Measurements from ENCODE around the gene PRAMEF5.
"Not testable (repeated sequence)": the region's sequence is repeated elsewhere in the genome, so short reads cannot be mapped to it uniquely, and the experiment has no call there.

Gene PRAMEF5

GRCh38 chr1:13253898-13254297 is at the start of gene PRAMEF5:
TSS of gene PRAMEF5 (plus strand) at chr1:13254198. CDS start at chr1:13259269, 5,071 bp downstream.
- H3K27ac ChIP-seq: not testable (repeated sequence)

- not testable (repeated sequence) for H3K27ac ChIP-seq
Observed at GRCh38 chr1:13208712-13209111, 45.3 kb upstream of the PRAMEF5 start.

GRCh38 chr1:13216619-13217018 is 37.4 kb upstream of the PRAMEF5 start:
- not testable (repeated sequence) for H3K27ac ChIP-seq

- H3K27ac ChIP-seq: not testable (repeated sequence)
Observed at GRCh38 chr1:13219203-13219602, 34.8 kb upstream of the PRAMEF5 start.

- H3K27ac ChIP-seq: not testable (repeated sequence)
Observed at GRCh38 chr1:13222788-13223187, 31.2 kb upstream of the PRAMEF5 start.

GRCh38 chr1:13224480-13225060 is 29.4 kb upstream of the PRAMEF5 start:
- TF ChIP-seq ZFX (IDR thresholded peaks at IDR 0.05; ENCODE audit: borderline replicate concordance): no peak
- TF ChIP-seq CTCF (IDR thresholded peaks at IDR 0.05): no peak

GRCh38 chr1:13225675-13226204 is 28.3 kb upstream of the PRAMEF5 start, which contains the start of gene PRAMEF18:
TSS of gene PRAMEF18 (minus strand) at chr1:13226154. CDS start at chr1:13226106, 48 bp downstream.
- not testable (repeated sequence) for H3K27ac ChIP-seq

More at GRCh38 chr1:13224480-13225060, 29.4 kb upstream of the PRAMEF5 start:
- no peak overlapping the region for H3K27ac ChIP-seq

GRCh38 chr1:13227271-13228055 is 26.5 kb upstream of the PRAMEF5 start:
- H3K27ac ChIP-seq: not testable (repeated sequence)

- no peak overlapping the region for H3K27ac ChIP-seq
- TF ChIP-seq ZFX (IDR thresholded peaks at IDR 0.05; ENCODE audit: borderline replicate concordance) (no peak), CTCF (IDR thresholded peaks at IDR 0.05) (peak; percentile 77)
Observed at GRCh38 chr1:13228343-13228781, 25.6 kb upstream of the PRAMEF5 start.

GRCh38 chr1:13230096-13230495 is 23.9 kb upstream of the PRAMEF5 start:
- H3K27ac ChIP-seq: not testable (repeated sequence)

- H3K27ac ChIP-seq: not testable (repeated sequence)
Observed at GRCh38 chr1:13230601-13231000, 23.4 kb upstream of the PRAMEF5 start.

GRCh38 chr1:13231061-13231750 is 22.8 kb upstream of the PRAMEF5 start:
- H3K27ac ChIP-seq: not testable (repeated sequence)

GRCh38 chr1:13232056-13232455 is 21.9 kb upstream of the PRAMEF5 start:
- H3K27ac ChIP-seq: not testable (repeated sequence)

- H3K27ac ChIP-seq: not testable (repeated sequence)
Observed at GRCh38 chr1:13234057-13234456, 19.9 kb upstream of the PRAMEF5 start.

- not testable (repeated sequence) for H3K27ac ChIP-seq
Observed at GRCh38 chr1:13237572-13237971, 16.4 kb upstream of the PRAMEF5 start.

- not testable (repeated sequence) for H3K27ac ChIP-seq
Observed at GRCh38 chr1:13239633-13240032, 14.4 kb upstream of the PRAMEF5 start.

GRCh38 chr1:13243536-13244263 is 10.3 kb upstream of the PRAMEF5 start:
- H3K27ac ChIP-seq: not testable (repeated sequence)
